ENCODE results near the gene FBXO41.

DNA sequence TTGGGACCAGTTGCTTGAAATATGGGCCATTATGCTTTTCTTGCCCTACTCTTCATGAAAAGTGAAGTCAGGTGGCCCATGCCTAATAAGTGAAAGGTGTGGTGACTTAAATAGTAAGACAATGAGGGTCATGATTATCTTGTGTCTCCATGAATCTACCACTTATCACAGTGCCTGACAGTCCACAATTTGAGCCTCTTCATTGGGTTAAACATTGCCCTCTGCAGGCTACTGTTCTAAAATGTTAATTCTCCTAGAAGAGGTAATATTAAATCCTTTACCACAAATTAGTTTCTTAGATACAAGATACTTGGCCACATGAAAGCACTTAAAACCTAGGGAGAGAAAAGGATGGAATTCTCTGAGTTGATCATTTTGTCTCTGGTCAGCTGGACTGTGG, 5.0 kb upstream of the FBXO41 start:
- TF ChIP-seq POLR2A (IDR thresholded peaks at IDR 0.05): no peak
- no peak for TF ChIP-seq POLR2AphosphoS5 (IDR thresholded peaks at IDR 0.05)
- TF ChIP-seq, protein P1, sequence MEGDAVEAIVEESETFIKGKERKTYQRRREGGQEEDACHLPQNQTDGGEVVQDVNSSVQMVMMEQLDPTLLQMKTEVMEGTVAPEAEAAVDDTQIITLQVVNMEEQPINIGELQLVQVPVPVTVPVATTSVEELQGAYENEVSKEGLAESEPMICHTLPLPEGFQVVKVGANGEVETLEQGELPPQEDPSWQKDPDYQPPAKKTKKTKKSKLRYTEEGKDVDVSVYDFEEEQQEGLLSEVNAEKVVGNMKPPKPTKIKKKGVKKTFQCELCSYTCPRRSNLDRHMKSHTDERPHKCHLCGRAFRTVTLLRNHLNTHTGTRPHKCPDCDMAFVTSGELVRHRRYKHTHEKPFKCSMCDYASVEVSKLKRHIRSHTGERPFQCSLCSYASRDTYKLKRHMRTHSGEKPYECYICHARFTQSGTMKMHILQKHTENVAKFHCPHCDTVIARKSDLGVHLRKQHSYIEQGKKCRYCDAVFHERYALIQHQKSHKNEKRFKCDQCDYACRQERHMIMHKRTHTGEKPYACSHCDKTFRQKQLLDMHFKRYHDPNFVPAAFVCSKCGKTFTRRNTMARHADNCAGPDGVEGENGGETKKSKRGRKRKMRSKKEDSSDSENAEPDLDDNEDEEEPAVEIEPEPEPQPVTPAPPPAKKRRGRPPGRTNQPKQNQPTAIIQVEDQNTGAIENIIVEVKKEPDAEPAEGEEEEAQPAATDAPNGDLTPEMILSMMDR (IDR thresholded peaks at IDR 0.05): no peak

Data from breast epithelium (tissue), 3 donors.